SK-N-SH (cell line): ENCODE measurements around the gene STARD10. TPM values are rescaled to one million over a fixed set of nuclear protein-coding genes. Genes with fewer than 3 reads are reported as not detected.
"Not testable (repeated sequence)": the region's sequence is repeated elsewhere in the genome, so short reads cannot be mapped to it uniquely, and the experiment has no call there.

Experiments
- CTCF ChIA-PET: fragments of 300-600, 350-600 bp; formaldehyde crosslinking; extraction: SDS; loops from one replicate; lab custom pipeline; 2021; lab: Yijun Ruan, JAX
- POLR2A ChIA-PET: fragments of 350-600 bp; sonication (Branson Sonifier 250); formaldehyde crosslinking; extraction: SDS; loops from one replicate; lab custom pipeline; 2020; ENCODE audit warnings: antibody characterized with exemption, inconsistent platforms; lab: Yijun Ruan, JAX
- DNase-seq: peaks from one replicate; pipeline ENCODE4 v3.0.0; 2012
- H2AFZ ChIP-seq: fragments of 200-600 bp; sonication (generic); 2 replicates; pipeline ENCODE4 v1.8.1; 2016; ENCODE audit warnings: antibody characterized with exemption, mild to moderate bottlenecking, low read depth
- H3F3A ChIP-seq: fragments of 200-600 bp; sonication (generic); replicated peaks from 2 replicates; pipeline ENCODE3; 2016; ENCODE audit warnings: antibody characterized with exemption, mild to moderate bottlenecking; ENCODE audit not compliant: insufficient read depth
- H3K27ac ChIP-seq, 2 experiments: fragments of 200-500 bp in 1 of 2; fragments of 200-600 bp in 1 of 2; sonication (Bioruptor generic) in 1 of 2; sonication (generic), shearing (Covaris generic) in 1 of 2; 2 replicates each; pipeline versions ENCODE4 v1.5.1 to v1.6.1; 2014 to 2016; ENCODE audit warnings: low read depth in 2 of 2, inconsistent platforms in 1 of 2, low read length in 1 of 2, mild to moderate bottlenecking in 1 of 2, mixed read lengths in 1 of 2
- H3K27me3 ChIP-seq: fragments of 200-600 bp; sonication (generic), shearing (Covaris generic); 2 replicates; pipeline ENCODE4 v1.6.1; 2016; ENCODE audit warnings: mixed run types; ENCODE audit not compliant: insufficient read depth
- H3K36me3 ChIP-seq, 2 experiments: fragments of 200-500 bp in 1 of 2; fragments of 200-600 bp in 1 of 2; sonication (Bioruptor generic) in 1 of 2; sonication (generic) in 1 of 2; replicated peaks in 1 of 2; 2 replicates each; pipeline versions ENCODE3 to v1.5.1; 2014 to 2016; ENCODE audit warnings: low read length in 1 of 2, mild to moderate bottlenecking in 1 of 2; ENCODE audit not compliant: insufficient read depth in 2 of 2, control insufficient read depth in 1 of 2
- H3K4me1 ChIP-seq, 2 experiments: fragments of 200-500 bp in 1 of 2; fragments of 200-600 bp in 1 of 2; sonication (Bioruptor generic) in 1 of 2; sonication (generic), shearing (Covaris generic) in 1 of 2; 2 replicates each; pipeline versions ENCODE4 v1.5.1 to v1.6.1; 2014 to 2016; ENCODE audit warnings: low read depth in 1 of 2, low read length in 1 of 2, mixed run types in 1 of 2; ENCODE audit not compliant: insufficient read depth in 2 of 2, control insufficient read depth in 1 of 2
- H3K4me2 ChIP-seq: fragments of 200-600 bp; sonication (generic), shearing (Covaris generic); 2 replicates; pipeline ENCODE4 v1.6.1; 2017; ENCODE audit warnings: mixed run types
- H3K4me3 ChIP-seq, 2 experiments: fragments of 200-500 bp in 1 of 2; fragments of 200-600 bp in 1 of 2; sonication (Bioruptor generic) in 1 of 2; sonication (generic), shearing (Covaris generic) in 1 of 2; 2 replicates each; pipeline versions ENCODE4 v1.5.1 to v1.8.1; 2014 to 2016; ENCODE audit warnings: low read depth in 2 of 2, inconsistent platforms in 1 of 2, low read length in 1 of 2, mild to moderate bottlenecking in 1 of 2, mixed read lengths in 1 of 2, moderate library complexity in 1 of 2
- H3K79me2 ChIP-seq: fragments of 200-600 bp; sonication (generic); 2 replicates; pipeline ENCODE4 v1.8.1; 2017; ENCODE audit warnings: mild to moderate bottlenecking; ENCODE audit not compliant: insufficient read depth
- H3K9ac ChIP-seq: fragments of 200-600 bp; sonication (generic); 2 replicates; pipeline ENCODE4 v1.6.1; 2017; ENCODE audit warnings: mixed run types
- H3K9me2 ChIP-seq: fragments of 200-600 bp; sonication (generic); 2 replicates; pipeline ENCODE4 v1.6.1; 2017; ENCODE audit warnings: mixed run types
- H3K9me3 ChIP-seq: fragments of 200-600 bp; sonication (generic); 2 replicates; pipeline ENCODE4 v1.6.1; 2017; ENCODE audit warnings: mixed run types, mild to moderate bottlenecking, moderate library complexity
- H4K20me1 ChIP-seq: fragments of 200-600 bp; sonication (generic); 2 replicates; pipeline ENCODE4 v1.6.1; 2017; ENCODE audit warnings: mild to moderate bottlenecking, mixed run types; ENCODE audit not compliant: insufficient read depth
- EP300 ChIP-seq, 2 experiments: IDR thresholded peaks; 2 replicates each; pipeline versions ENCODE4 v1.4.0 to v1.6.1; 2012; ENCODE audit warnings: borderline replicate concordance in 1 of 2, low read depth in 1 of 2, low read length in 1 of 2
- GABPA ChIP-seq: IDR thresholded peaks from 2 replicates; pipeline ENCODE4 v1.4.0; 2012; ENCODE audit warnings: low read depth, mild to moderate bottlenecking
- JUND ChIP-seq: IDR thresholded peaks from 2 replicates; pipeline ENCODE4 v1.4.0; 2012
- MXI1 ChIP-seq: IDR thresholded peaks from 2 replicates; pipeline ENCODE4 v1.6.1; 2012; ENCODE audit warnings: mild to moderate bottlenecking, low read depth, low read length, improper control_type of control experiment
- RCOR1 ChIP-seq: fragments of 150-350 bp; IDR thresholded peaks from 2 replicates; pipeline ENCODE4 v1.6.1; 2017; ENCODE audit warnings: antibody characterized with exemption, low read length
- TCF12 ChIP-seq: IDR thresholded peaks from 2 replicates; pipeline ENCODE4 v1.4.0; 2012
- TEAD4 ChIP-seq: IDR thresholded peaks from 2 replicates; pipeline ENCODE4 v1.4.0; 2012; ENCODE audit warnings: mild to moderate bottlenecking, borderline replicate concordance; ENCODE audit not compliant: insufficient read depth
- YY1 ChIP-seq: IDR thresholded peaks from 2 replicates; pipeline ENCODE4 v1.4.0; 2012; ENCODE audit warnings: low read depth, mild to moderate bottlenecking
- WGBS: methylation state at CpG from one replicate; pipeline ENCODE4 v1.1.6; 2017; ENCODE audit warnings: low lambda C conversion rate; 5-methylcytosine and 5-hydroxymethylcytosine counted together
- polyA plus RNA-seq, 3 experiments: library from polyadenylated mRNA; depleted of rRNA; stranded (reverse); fragments of >200 nt; gene quantifications; 2 replicates each; pipeline ENCODE4 v1.2.3, GENCODE V29; 2012
- TF ChIP-seq, protein P1 (sequence below): IDR thresholded peaks from 2 replicates; pipeline ENCODE4 v1.6.1; 2012; ENCODE audit warnings: mild to moderate bottlenecking, low read depth, low read length, moderate library complexity
- TF ChIP-seq, protein P2 (sequence below): fragments of 150-350 bp; IDR thresholded peaks from 2 replicates; pipeline ENCODE4 v1.6.1; 2017; ENCODE audit warnings: antibody characterized with exemption, low read length, low read depth, borderline replicate concordance
- TF ChIP-seq, protein P3 (sequence below): IDR thresholded peaks from 2 replicates; pipeline ENCODE4 v1.4.0; 2012; ENCODE audit warnings: low read depth, borderline replicate concordance

STARD10 gene
- polyA plus RNA-seq, 1 of the 3 experiments (the other 2 are of a cell fraction) = 47.7 TPM

DNA sequence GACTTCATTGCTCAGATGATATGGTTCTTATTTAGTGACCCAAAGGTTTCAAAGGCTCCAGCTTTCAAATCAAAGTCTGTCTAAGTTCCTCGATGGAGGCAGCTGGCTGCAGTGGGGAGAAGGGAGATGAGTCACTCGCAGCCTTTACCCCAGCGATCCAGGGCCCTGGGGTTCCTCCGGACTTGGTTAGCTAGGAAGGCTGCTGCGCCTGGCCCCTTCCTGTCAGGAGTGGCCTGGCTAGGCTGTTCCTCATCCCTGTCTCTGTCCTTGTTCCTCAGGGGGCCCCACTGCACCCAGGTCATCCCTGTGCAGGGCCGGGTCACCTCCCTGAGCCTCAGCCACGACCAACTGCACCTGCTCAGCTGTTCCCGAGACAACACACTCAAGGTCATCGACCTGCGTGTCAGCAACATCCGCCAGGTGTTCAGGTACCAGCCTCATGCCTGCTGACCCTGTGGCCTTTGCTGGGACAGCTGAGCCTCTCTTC is 34.3 kb upstream of the STARD10 start:
- no peaks in the 10 kb centered on the region for H3K27me3 ChIP-seq
- H3K36me3 ChIP-seq = no peaks in the 10 kb centered on the region
- no peaks in the 10 kb centered on the region for H3K9me3 ChIP-seq
- POLR2A ChIA-PET = no interaction called here
- no peak overlapping the region for H3K4me3 ChIP-seq
- H3K4me2 ChIP-seq = no peak overlapping the region
- H3K79me2 ChIP-seq = no peaks in the 10 kb centered on the region
- peaks cover 5 to 6% of the 10 kb centered on the region in 2 experiments; a peak in 2 of 4 replicates for H3K4me1 ChIP-seq
- CTCF ChIA-PET = interaction anchor here (0.7 to 11.4 kb wide), 9 partner anchors 8 to 462 kb away, joined by 3 to 271 read pairs (median 5); partner anchors contain the start of genes FCHSD2 and STARD10
- DNase-seq = no peak
- 92% methylated on average over 8 of the region's 11 CpGs for WGBS
- TF ChIP-seq EP300 (IDR thresholded peaks at IDR 0.05; ENCODE audit: borderline replicate concordance in 1 of 2, low read depth in 1 of 2, low read length in 1 of 2) (no peak), TEAD4 (no peak), YY1 (no peak), JUND (no peak), TCF12 (no peak), GABPA (no peak), MXI1 (no peak), RCOR1 (no peak)
- TF ChIP-seq, protein P1, sequence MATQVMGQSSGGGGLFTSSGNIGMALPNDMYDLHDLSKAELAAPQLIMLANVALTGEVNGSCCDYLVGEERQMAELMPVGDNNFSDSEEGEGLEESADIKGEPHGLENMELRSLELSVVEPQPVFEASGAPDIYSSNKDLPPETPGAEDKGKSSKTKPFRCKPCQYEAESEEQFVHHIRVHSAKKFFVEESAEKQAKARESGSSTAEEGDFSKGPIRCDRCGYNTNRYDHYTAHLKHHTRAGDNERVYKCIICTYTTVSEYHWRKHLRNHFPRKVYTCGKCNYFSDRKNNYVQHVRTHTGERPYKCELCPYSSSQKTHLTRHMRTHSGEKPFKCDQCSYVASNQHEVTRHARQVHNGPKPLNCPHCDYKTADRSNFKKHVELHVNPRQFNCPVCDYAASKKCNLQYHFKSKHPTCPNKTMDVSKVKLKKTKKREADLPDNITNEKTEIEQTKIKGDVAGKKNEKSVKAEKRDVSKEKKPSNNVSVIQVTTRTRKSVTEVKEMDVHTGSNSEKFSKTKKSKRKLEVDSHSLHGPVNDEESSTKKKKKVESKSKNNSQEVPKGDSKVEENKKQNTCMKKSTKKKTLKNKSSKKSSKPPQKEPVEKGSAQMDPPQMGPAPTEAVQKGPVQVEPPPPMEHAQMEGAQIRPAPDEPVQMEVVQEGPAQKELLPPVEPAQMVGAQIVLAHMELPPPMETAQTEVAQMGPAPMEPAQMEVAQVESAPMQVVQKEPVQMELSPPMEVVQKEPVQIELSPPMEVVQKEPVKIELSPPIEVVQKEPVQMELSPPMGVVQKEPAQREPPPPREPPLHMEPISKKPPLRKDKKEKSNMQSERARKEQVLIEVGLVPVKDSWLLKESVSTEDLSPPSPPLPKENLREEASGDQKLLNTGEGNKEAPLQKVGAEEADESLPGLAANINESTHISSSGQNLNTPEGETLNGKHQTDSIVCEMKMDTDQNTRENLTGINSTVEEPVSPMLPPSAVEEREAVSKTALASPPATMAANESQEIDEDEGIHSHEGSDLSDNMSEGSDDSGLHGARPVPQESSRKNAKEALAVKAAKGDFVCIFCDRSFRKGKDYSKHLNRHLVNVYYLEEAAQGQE = no peak
- TF ChIP-seq, protein P2, sequence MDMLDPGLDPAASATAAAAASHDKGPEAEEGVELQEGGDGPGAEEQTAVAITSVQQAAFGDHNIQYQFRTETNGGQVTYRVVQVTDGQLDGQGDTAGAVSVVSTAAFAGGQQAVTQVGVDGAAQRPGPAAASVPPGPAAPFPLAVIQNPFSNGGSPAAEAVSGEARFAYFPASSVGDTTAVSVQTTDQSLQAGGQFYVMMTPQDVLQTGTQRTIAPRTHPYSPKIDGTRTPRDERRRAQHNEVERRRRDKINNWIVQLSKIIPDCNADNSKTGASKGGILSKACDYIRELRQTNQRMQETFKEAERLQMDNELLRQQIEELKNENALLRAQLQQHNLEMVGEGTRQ = no peak
- TF ChIP-seq, protein P3, sequence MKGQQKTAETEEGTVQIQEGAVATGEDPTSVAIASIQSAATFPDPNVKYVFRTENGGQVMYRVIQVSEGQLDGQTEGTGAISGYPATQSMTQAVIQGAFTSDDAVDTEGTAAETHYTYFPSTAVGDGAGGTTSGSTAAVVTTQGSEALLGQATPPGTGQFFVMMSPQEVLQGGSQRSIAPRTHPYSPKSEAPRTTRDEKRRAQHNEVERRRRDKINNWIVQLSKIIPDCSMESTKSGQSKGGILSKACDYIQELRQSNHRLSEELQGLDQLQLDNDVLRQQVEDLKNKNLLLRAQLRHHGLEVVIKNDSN = no peak
- no peaks in the 10 kb centered on the region for H3F3A ChIP-seq
- H2AFZ ChIP-seq = no peak overlapping the region
- H3K27ac ChIP-seq = no peak overlapping the region
- no peaks in the 10 kb centered on the region for H3K9me2 ChIP-seq
- no peaks in the 10 kb centered on the region for H4K20me1 ChIP-seq
- H3K9ac ChIP-seq = no peak overlapping the region

DNA sequence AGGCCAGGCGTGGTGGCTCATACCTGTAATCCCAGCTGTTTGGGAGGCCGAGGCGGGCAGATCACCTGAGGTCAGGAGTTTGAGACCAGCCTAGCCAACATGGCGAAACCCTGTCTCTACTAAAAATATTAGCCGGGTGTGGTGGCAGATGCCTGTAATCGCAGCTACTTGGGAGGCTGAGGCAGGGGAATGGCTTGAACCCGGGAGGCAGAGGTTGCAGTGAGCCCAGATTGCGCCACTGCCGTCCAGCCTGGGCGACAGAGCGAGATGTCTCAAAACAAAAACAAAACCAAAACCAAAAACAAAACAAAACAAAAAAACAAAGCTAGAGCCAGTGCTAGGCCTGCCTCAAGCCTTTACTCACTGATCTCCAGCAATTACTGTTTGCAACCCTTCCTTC is 33.8 kb upstream of the STARD10 start:
- H3K27ac ChIP-seq, H3K4me2 ChIP-seq: not testable (repeated sequence)
- 88% methylated on average over 11 of the region's 11 CpGs for WGBS

More for the DNA sequence above, 33.8 kb upstream of the STARD10 start:
- H3F3A ChIP-seq, H2AFZ ChIP-seq, H3K9me2 ChIP-seq, H4K20me1 ChIP-seq, H3K36me3 ChIP-seq, H3K9me3 ChIP-seq, POLR2A ChIA-PET, H3K4me3 ChIP-seq, DNase-seq, H3K9ac ChIP-seq, H3K27me3 ChIP-seq, H3K79me2 ChIP-seq: not testable (repeated sequence)
- CTCF ChIA-PET = interaction anchor here (0.7 to 11.4 kb wide), 10 partner anchors 9 to 462 kb away, joined by 3 to 271 read pairs (median 4); partner anchors contain the start of genes FCHSD2 and STARD10
- peaks cover 5 to 11% of the 10 kb centered on the region in 2 experiments; a peak in 2 of 4 replicates for H3K4me1 ChIP-seq
